Adrenal gland (tissue), 12 donors: ENCODE data around the gene ZNF26. TPM values are rescaled to one million over a fixed set of nuclear protein-coding genes. Genes with fewer than 3 reads are reported as not detected.
"Not testable (repeated sequence)": the region's sequence is repeated elsewhere in the genome, so short reads cannot be mapped to it uniquely, and the experiment has no call there.

ENCODE experiments used
- DNase-seq, 7 donors: peaks; one replicate each; pipeline ENCODE4 v3.0.0-alpha.2; 2019 to 2020
- H3K27ac ChIP-seq, 5 donors: fragments of 200-600 bp; sonication (generic) in 4 of 5; 1 replicate in 3 of 5; 2 replicates in 2 of 5; pipeline versions ENCODE4 v1.5.1 to v1.8.0; 2016 to 2020; ENCODE audit warnings: mild to moderate bottlenecking in 1 of 5
- H3K27me3 ChIP-seq: fragments of 200-600 bp; 2 replicates; pipeline ENCODE4 v1.8.0; 2021
- H3K36me3 ChIP-seq, 2 donors: fragments of 200-600 bp; replicated peaks in 1 of 2; 1 replicate in 1 of 2; 2 replicates in 1 of 2; pipeline versions ENCODE4 v1.5.1 to v1.8.0; 2018 to 2022
- H3K4me1 ChIP-seq, 2 donors: fragments of 200-600 bp; replicated peaks in 1 of 2; 1 replicate in 1 of 2; 2 replicates in 1 of 2; pipeline versions ENCODE4 v1.5.1 to v1.8.0; 2018 to 2021
- H3K4me3 ChIP-seq, 4 donors: fragments of 200-600 bp; sonication (generic) in 3 of 4; one replicate each; pipeline ENCODE4 v1.5.1; 2016 to 2018
- H3K9me3 ChIP-seq, 3 donors: fragments of 200-600 bp; sonication (generic) in 1 of 3; replicated peaks in 1 of 3; 1 replicate in 2 of 3; 2 replicates in 1 of 3; pipeline versions ENCODE4 v1.5.1 to v1.8.0; 2016 to 2021
- CTCF ChIP-seq, 6 experiments: fragments of 450-650 bp in 4 of 6; fragments of 200-600 bp in 2 of 6; sonication (generic) in 1 of 6; IDR thresholded peaks; 1 replicate in 5 of 6; 2 replicates in 1 of 6; pipeline versions ENCODE4 v1.5.1 to v1.8.0; 2016 to 2021; ENCODE audit warnings: antibody characterized with exemption in 6 of 6, mild to moderate bottlenecking in 2 of 6, moderate library complexity in 1 of 6
- POLR2A ChIP-seq, 2 donors: fragments of 450-650 bp; IDR thresholded peaks; one replicate each; pipeline ENCODE4 v1.6.1; 2017; ENCODE audit warnings: antibody characterized with exemption in 2 of 2, mild to moderate bottlenecking in 2 of 2, moderate library complexity in 1 of 2
- WGBS, 4 donors: extraction: QIAGEN DNeasy Blood & Tissue Kit in 2 of 4; methylation state at CpG; one replicate each; pipeline versions ENCODE4 v1.1.5 to v1.1.7; 2013 to 2017; 5-methylcytosine and 5-hydroxymethylcytosine counted together
- intact Hi-C, 2 donors: fragments of 100-400 bp; cut with DNase I; formaldehyde crosslinking; loops; one replicate each; pipeline versions ENCODE4 v1.14.1 to v1.15.0; 2022 to 2023
- polyA plus RNA-seq, 3 donors: library from polyadenylated mRNA; stranded (reverse); fragments of 200-250 nt in 2 of 3; fragments of 350-450 nt in 1 of 3; fragmentation: Illumina TruSeq in 1 of 3; extraction: RNeasy Lipid Tissue Mini Kit (QIAGEN cat#74804) in 1 of 3; gene quantifications; one replicate each; pipeline ENCODE4 v1.2.3, GENCODE V29; 2013 to 2014
- total RNA-seq, 9 donors: library from RNA; depleted of rRNA in 4 of 9; stranded (reverse); fragments of >200 nt in 4 of 9; fragments of 120-200 nt in 1 of 9; fragmentation: NEBNext Ultra II Directional in 1 of 9; extraction: Animal tissue kit (Norgen Biotek cat#: 25700) in 1 of 9; gene quantifications; one replicate each; pipeline versions ENCODE4 v1.1.0 to v1.2.4, GENCODE V29; 2013 to 2023
- donor health status: healthy with polysubstance abuse.
- donor health status: Bipolar disorder and iron deficiency.
- donor health status: DM: yes; HTN: yes; CAD: no.
- donor health status: DM: no; HTN: no; CAD: no.
- donor health status: DM: no; HTN: no; CAD: no.
- donor health status: DM: yes; HTN: yes; CAD: no.

Gene ZNF26
- total and polyA plus RNA-seq, 12 donors, result 1.1 to 13.4 (median 8.9) TPM

GRCh38 chr12:132966676-132967415, 19.3 kb upstream of the ZNF26 start:
- WGBS, 4 donors, result 93 to 97% (median 95%) methylated on average over 7 to 12 of the region's 12 CpGs
- Histone ChIP-seq H3K4me1 (no peaks in the 10 kb centered on the region), H3K4me3 (no peak overlapping the region), H3K36me3 (no peaks in the 10 kb centered on the region), H3K27ac (no peak overlapping the region), H3K9me3 (no peaks in the 10 kb centered on the region), H3K27me3 (no peaks in the 10 kb centered on the region)
- peak in 1 of 7 donors; percentile 23 for DNase-seq
- intact Hi-C loops, result no loop called here
- no peak for TF ChIP-seq CTCF (IDR thresholded peaks at IDR 0.05)
- no peak for TF ChIP-seq POLR2A (IDR thresholded peaks at IDR 0.05)

GRCh38 chr12:132967736-132968135, 18.4 kb upstream of the ZNF26 start:
- H3K27ac ChIP-seq, result no peak overlapping the region
- DNase-seq, result peak in 1 of 7 donors; percentile 39
- TF ChIP-seq CTCF (IDR thresholded peaks at IDR 0.05) (no peak), POLR2A (IDR thresholded peaks at IDR 0.05) (no peak)
- no peak overlapping the region for H3K4me3 ChIP-seq
- WGBS, 4 donors, result 89 to 98% (median 94%) methylated on average over 5 to 21 of the region's 21 CpGs
- H3K9me3 ChIP-seq, result no peaks in the 10 kb centered on the region
- intact Hi-C loops, result no loop called here
- H3K27me3 ChIP-seq, result no peaks in the 10 kb centered on the region
- no peaks in the 10 kb centered on the region for H3K36me3 ChIP-seq
- H3K4me1 ChIP-seq, result no peaks in the 10 kb centered on the region

- DNase-seq, result no peak
- Histone ChIP-seq H3K36me3 (no peaks in the 10 kb centered on the region), H3K4me3 (no peak overlapping the region), H3K27ac (no peak overlapping the region), H3K4me1 (no peaks in the 10 kb centered on the region), H3K27me3 (no peaks in the 10 kb centered on the region), H3K9me3 (no peaks in the 10 kb centered on the region)
- 68 to 71% (median 70%) methylated on average over 1 of the region's 1 CpG for WGBS, 4 donors
- no peak for TF ChIP-seq CTCF (IDR thresholded peaks at IDR 0.05)
- TF ChIP-seq POLR2A (IDR thresholded peaks at IDR 0.05), result no peak
- intact Hi-C loops, result no loop called here
Observed at GRCh38 chr12:132972374-132972773, 13.8 kb upstream of the ZNF26 start.

GRCh38 chr12:132976870-132977269, 9.3 kb upstream of the ZNF26 start:
- TF ChIP-seq CTCF (IDR thresholded peaks at IDR 0.05), result peak in 4 of 6 experiments; percentile 4 to 33 (median 18)

More at GRCh38 chr12:132976870-132977269, 9.3 kb upstream of the ZNF26 start:
- H3K36me3 ChIP-seq, H3K27ac ChIP-seq, H3K27me3 ChIP-seq, intact Hi-C loops, H3K9me3 ChIP-seq, H3K4me1 ChIP-seq, H3K4me3 ChIP-seq: not testable (repeated sequence)
- DNase-seq, result peak in 5 of 7 donors; percentile 13 to 67 (median 55)
- 26 to 59% (median 32%) methylated on average over 12 to 13 of the region's 13 CpGs for WGBS, 4 donors
